Progenitor cell of endocrine pancreas (in vitro differentiated cells): ENCODE results near the gene MPND. TPM values are rescaled to one million over a fixed set of nuclear protein-coding genes. Genes with fewer than 3 reads are reported as not detected.

Source experiments
- DNase-seq: peaks from one replicate; pipeline ENCODE4 v3.0.0; 2021; ENCODE audit warnings: low spot score; ENCODE audit not compliant: unreplicated experiment
- H3K27ac Mint-ChIP-seq: 2 replicates; pipeline ENCODE4 v1.8.0; 2021; ENCODE audit warnings: mild to moderate bottlenecking, moderate library complexity, mixed read lengths
- H3K27me3 Mint-ChIP-seq: 2 replicates; pipeline ENCODE4 v1.8.0; 2021; ENCODE audit warnings: mixed read lengths
- H3K36me3 Mint-ChIP-seq: 2 replicates; pipeline ENCODE4 v1.8.0; 2022; ENCODE audit warnings: mixed read lengths; ENCODE audit not compliant: insufficient read depth
- H3K4me1 Mint-ChIP-seq: 2 replicates; pipeline ENCODE4 v1.8.0; 2021; ENCODE audit warnings: low read depth, mixed read lengths
- H3K4me3 Mint-ChIP-seq: 2 replicates; pipeline ENCODE4 v1.8.0; 2021; ENCODE audit warnings: low read depth, mild to moderate bottlenecking, moderate library complexity, mixed read lengths
- H3K9me3 Mint-ChIP-seq: 2 replicates; pipeline ENCODE4 v1.8.0; 2021; ENCODE audit warnings: low read depth, mixed read lengths
- CTCF ChIP-seq: fragments of 200-600 bp; sonication (generic); IDR thresholded peaks from one replicate; pipeline ENCODE4 v1.5.0; 2021; ENCODE audit warnings: antibody characterized with exemption, mild to moderate bottlenecking; ENCODE audit not compliant: unreplicated experiment
- total RNA-seq: library from RNA; stranded (reverse); gene quantifications from 2 replicates; pipeline ENCODE4 v1.2.1, GENCODE V29; 2021

Gene MPND
- total RNA-seq, 1 donor from 2014 or later = 62.2 TPM

- peak; percentile 90 for DNase-seq
- Mint-ChIP-seq H3K36me3 (peaks cover 2% of the 10 kb centered on the region), H3K4me3 (peak within 1 kb of the TSS; percentile 84), H3K27ac (peak within 1 kb of the TSS; percentile 95), H3K9me3 (no peaks in the 10 kb centered on the region), H3K27me3 (no peaks in the 10 kb centered on the region), H3K4me1 (peaks cover 28% of the 10 kb centered on the region)
- peak; percentile 91 for TF ChIP-seq CTCF
Observed at GRCh38 chr19:4400135-4400936, 57.0 kb downstream of the MPND start, which contains the start of gene SH3GL1. Gene SH3GL1 (minus strand): TSS chr19:4400547. CDS start chr19:4400368, 179 bp downstream.

GRCh38 chr19:4401769-4402170, 58.4 kb downstream of the MPND start:
- H3K27ac Mint-ChIP-seq = peak overlapping the region; percentile 95
- H3K4me1 Mint-ChIP-seq = peaks cover 28% of the 10 kb centered on the region
- peak overlapping the region; percentile 84 for H3K4me3 Mint-ChIP-seq
- no peak for TF ChIP-seq CTCF
- no peaks in the 10 kb centered on the region for H3K36me3 Mint-ChIP-seq
- no peaks in the 10 kb centered on the region for H3K9me3 Mint-ChIP-seq
- H3K27me3 Mint-ChIP-seq = no peaks in the 10 kb centered on the region
- DNase-seq = no peak

- H3K36me3 Mint-ChIP-seq = no peaks in the 10 kb centered on the region
- peak; percentile 99 for DNase-seq
- H3K4me1 Mint-ChIP-seq = peaks cover 28% of the 10 kb centered on the region
- TF ChIP-seq CTCF = no peak
- H3K9me3 Mint-ChIP-seq = no peaks in the 10 kb centered on the region
- peak within 1 kb of the TSS; percentile 95 for H3K27ac Mint-ChIP-seq
- peak within 1 kb of the TSS; percentile 84 for H3K4me3 Mint-ChIP-seq
- no peaks in the 10 kb centered on the region for H3K27me3 Mint-ChIP-seq
Observed at GRCh38 chr19:4402171-4403004, 59.0 kb downstream of the MPND start, which contains the start of gene CHAF1A. Gene CHAF1A (plus strand): TSS chr19:4402640. CDS start chr19:4402763, 123 bp downstream.

GRCh38 chr19:4403005-4403761, 59.8 kb downstream of the MPND start:
- H3K27ac Mint-ChIP-seq = peak overlapping the region; percentile 94
- peaks cover 28% of the 10 kb centered on the region for H3K4me1 Mint-ChIP-seq

More at GRCh38 chr19:4403005-4403761, 59.8 kb downstream of the MPND start:
- no peak for TF ChIP-seq CTCF
- H3K9me3 Mint-ChIP-seq = no peaks in the 10 kb centered on the region
- no peaks in the 10 kb centered on the region for H3K27me3 Mint-ChIP-seq
- H3K36me3 Mint-ChIP-seq = no peaks in the 10 kb centered on the region
- no peak for DNase-seq
- peak overlapping the region; percentile 84 for H3K4me3 Mint-ChIP-seq
